ENCODE results near the gene OSBPL5. TPM values are rescaled to one million over a fixed set of nuclear protein-coding genes. Genes with fewer than 3 reads are reported as not detected.

The OSBPL5 gene
- polyA plus RNA-seq, 3 donors = 19.9 to 25.6 (median 25.1) TPM

DNA sequence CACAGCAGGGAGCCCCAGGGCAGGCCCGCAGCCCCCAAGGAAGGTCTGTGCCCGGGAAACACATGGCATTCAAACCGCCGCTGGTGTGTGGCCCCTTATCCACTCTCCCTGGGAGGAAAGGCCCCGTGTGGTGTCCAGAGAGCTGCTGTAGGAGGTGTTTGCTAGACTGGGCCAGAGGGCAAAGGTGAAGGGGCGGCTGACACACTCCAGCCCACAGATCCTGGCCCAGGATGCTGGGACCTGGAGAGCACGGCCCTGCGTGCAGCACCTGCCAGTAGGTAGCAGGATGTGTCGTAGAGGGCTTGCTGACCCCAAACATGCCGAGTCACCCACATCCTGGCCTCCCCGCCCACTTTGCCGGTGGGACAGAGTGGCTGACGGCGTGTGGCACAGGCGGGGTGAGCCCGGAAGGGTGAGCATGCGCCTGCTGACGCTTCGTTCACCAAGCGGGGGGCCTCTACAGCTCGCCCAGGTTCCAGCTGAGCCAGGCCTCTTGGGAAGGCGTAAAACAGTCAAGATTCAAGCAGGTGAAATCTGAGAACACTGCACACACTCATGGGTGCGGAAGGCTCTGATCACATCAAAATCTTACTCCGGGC, 11.0 kb downstream of the OSBPL5 start:
- DNase-seq = no peak

DNA sequence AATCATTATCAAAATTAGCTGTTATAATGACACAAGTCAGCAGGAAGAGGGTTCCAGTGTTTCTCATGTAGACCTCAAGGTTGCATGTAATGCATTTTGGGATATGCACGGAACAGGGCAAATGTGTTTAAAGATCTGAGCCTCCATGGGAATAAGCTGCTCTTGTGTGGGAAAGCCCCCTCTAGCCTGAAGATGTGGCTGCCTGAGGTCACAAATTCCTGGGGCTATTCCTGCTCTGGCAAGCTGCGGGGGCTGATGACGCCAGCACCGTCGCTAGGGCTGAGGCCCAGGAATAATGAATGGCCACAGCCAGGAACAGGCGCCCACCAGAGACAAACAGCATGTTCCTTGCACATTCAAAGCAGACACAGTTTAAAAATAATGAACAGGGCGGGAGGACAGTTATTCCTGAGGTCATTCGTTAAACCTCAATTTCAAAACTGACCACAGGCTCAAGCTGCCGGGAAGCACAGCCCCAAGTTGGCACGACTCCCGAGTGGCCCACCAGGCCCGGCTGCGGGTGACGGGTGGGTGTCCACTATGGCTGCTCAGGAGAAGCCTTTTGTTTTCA, 11.7 kb downstream of the OSBPL5 start:
- DNase-seq = no peak

DNA sequence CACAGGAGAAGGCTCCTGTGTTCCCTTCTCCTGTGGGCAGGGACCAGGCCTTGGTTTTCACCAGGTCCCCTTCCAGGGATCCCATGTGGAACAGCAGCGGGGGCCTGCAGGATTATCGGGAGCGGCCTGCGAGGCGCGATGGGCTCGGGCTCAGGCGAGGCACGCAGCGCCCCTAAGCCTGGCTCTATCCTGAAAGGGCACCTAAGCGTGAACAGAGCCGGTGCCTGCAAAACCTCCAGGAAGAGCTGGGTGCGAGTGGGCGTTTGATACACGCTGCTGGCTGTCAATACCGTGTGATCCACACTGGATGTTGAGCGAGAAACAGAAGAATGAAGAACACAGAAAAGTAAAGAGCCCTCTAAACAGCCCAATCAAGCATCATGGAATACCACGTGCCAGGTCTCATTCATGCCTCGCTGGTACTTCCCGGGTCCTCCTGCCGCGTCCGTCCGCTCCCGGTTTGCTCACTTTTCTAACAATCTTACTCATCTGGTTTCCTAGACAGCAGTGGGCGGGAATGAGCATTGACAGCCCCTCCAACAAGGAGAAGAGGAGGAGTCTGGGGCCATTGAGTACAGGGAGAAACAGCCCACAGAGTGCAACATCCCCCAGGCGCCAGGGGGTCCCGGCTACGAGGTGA, 12.5 kb downstream of the OSBPL5 start:
- no peak for DNase-seq

- no peak for DNase-seq
These were observed 14.4 kb downstream of the OSBPL5 start for GRCh38 chr11:3150726-3151125.

DNA sequence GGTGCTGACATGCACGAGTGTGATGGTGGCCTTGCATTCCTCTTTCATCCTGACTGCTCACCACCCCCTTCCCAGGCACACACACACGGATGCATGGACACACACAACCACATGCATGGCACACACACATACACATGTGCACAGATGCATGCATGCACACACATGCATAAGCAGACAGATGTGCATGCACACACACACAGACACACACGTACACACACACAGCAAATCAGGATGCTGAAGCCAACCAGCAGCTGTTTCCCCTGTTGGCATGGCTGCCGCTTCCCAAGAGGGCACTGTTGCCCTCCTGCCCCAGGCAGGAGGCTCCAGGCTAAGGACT, 15.3 kb downstream of the OSBPL5 start:
- DNase-seq = no peak

GRCh38 chr11:3148990-3149851, 15.9 kb downstream of the OSBPL5 start:
- DNase-seq = no peak

DNA sequence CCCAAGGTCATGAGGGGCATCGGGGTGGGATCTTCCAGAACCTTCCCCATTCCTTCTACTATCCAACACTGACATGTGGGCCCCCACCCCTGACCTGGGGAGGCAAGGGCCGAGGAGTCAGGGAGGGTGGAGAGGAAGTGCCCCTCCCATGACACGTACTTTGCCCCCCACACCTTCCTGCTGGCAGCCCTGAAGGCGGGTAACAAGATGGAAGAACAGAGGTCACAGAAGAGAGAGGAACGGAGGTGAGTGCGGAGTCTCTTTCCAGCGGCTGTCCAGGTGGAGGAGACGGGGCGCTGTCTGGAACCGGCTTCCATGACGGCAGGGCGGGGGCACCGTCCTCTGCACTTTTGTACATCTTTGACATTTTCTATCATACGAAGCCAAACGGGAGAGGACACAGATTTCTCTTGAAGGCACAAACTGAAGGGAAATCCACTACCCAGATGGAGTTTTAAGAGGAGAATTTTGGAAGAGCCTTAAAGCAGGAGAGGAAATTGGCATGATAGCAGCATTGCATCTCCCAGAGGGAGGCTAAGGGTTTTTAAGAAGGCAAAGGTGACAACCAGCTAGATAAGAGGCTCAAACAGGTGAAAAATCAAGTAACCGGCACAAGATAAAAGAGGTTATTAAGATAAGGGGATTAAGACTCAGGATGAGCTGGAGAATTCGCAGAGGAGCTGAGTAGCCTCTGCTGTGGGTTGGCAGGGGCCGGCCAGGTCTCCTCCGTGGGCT, 16.7 kb downstream of the OSBPL5 start:
- no peak for DNase-seq

DNA sequence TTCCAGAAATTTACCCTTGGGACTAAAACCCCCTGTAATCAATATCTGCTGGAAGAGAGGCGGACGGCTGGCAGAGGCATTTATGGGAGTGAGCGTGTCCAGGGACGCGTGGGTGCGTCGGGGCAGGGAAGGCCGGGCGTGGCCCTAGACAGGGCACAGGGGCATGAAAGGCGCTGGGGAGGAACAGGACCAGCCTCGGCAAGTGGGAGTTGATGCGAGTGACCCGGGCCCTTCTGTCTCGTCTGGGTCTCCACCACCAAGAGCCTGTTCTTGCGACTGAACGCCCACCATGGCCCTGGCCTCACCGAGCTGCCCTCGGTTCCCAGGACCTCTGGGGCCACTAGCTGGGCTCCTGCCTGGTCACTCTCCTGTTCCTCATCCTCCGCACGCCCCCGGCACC, 17.5 kb downstream of the OSBPL5 start:
- DNase-seq = no peak

DNA sequence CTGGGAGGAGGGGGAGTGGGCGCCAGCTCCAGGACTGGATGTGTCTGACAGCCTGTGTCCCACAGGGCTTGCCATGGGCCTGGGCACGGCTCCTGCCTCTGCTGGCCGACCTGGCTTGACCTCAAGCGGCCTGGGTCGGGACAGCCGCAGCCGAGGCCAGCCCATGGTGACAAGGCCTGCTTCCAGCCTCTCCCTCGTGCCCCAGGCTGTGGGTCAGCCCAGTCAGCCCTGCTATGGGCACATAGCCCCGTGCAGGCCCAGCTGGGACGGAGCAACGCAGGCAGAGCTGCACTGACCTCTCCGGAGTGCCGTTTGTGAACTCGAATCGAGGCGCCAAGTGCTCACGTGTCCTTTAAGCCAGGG, 17.9 kb downstream of the OSBPL5 start:
- DNase-seq = no peak

DNA sequence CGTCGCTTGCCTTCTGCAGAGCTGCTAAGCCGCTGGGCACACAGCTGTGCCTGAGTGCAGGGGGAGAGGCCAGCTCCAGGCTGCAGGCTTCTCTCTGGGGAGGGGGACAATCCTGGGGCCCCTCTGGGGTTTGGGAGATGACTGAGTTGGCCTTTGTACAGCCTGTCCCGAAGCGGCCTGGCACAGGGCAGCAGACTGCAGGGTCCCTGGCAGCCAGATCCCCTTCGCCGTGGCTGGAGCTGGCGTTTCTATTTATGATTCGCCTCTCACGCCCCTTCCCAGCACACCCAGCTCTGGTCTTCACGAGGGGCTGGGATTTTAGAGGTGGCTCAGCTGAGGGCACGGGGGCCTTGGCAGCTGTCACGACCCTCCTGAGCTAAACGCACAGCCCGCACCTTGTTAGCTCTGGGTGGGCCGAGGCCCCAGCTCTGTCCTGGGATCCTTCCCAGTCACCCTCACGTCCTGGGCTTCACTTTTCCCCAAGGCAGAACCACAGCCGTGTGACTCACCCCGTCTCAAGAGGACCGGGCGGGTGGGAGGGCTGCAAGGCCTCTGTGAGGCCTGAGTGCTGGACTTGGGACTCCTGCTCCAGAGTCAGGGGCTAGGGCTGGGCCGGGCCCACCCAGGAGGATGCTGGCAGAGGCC, 18.4 kb downstream of the OSBPL5 start:
- no peak for DNase-seq

GRCh38 chr11:3145206-3145520, 19.9 kb downstream of the OSBPL5 start:
- no peak for DNase-seq

- DNase-seq = no peak
These were observed 20.6 kb downstream of the OSBPL5 start for GRCh38 chr11:3144296-3145205.

- DNase-seq = no peak
These were observed 21.8 kb downstream of the OSBPL5 start for GRCh38 chr11:3143136-3143880.

DNA sequence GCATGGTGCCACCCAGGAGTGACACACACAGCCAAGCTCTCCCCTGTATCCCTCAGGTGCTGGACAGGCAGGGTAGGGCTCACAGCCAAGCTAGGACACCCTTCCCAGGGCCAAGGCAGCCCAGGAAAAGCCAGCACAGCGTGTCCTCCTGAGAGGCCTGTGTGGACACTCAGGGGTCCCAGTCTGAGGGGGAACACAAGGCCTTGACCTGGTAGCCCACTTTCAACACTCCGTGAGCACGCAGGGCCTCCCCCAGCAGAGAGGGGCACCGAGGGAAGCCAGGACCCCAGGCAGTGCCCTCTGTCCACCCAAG, 24.9 kb downstream of the OSBPL5 start:
- DNase-seq = no peak

DNA sequence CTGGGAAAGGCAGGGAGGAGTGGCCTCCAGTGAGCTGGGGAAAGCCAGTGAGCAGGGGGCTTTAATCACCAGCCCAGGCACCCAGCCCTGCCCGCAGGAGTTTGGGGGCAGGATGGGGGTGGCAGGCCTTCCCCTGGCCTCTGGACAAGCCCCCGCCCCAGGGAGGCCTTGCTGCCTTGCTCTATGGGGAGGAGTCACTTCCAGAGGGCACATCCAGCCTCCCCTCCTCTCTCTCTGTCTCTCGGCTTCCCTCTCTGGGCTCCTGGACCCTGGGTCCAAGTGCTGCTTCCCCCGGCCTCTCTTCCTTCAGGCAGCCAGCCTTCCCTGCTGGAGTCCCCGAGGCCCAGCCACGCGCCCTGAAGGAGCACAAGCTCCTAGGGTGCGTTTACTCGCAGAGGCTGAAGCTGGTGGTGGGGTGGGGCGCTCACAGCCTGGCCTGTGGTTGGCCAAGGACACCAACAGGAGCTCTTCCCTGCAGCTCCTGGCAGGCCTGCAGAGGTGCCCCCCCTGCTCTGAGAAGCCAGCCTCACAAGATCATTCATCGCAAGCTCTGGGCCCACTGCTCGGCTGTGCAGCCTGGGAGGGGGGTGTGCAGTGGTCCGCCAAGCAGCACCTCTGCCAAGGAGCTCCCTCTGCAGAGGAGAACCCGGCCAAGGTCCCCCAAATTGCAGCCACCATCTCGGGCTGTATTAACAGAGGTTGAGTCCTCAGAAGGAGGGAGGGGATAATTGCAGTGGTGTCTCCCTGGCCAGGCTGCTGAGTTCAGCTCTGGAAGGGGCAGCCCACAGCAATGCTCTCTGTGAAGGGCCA, 25.4 kb downstream of the OSBPL5 start:
- no peak for DNase-seq

DNA sequence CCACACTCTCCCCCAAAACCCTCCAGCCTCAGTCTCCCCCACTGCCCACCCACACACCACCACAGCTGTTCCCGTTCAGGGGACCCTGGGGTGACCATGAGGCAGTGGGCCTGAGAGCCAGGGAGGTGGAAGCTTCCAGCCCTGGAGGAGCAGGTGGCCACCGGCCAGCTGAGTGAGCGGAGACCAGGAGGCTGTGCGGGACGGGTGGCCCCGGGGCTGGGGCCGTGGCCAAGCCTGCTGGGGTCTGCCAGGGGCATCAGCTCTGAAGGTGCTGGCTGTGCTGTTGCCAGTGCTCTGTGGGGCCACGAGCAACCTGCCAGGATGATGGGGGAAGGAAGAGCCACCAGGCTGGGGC, 26.0 kb downstream of the OSBPL5 start:
- no peak for DNase-seq

GRCh38 chr11:3138178-3139085, 26.7 kb downstream of the OSBPL5 start:
- DNase-seq = no peak

- DNase-seq = no peak
These were observed 27.5 kb downstream of the OSBPL5 start for GRCh38 chr11:3137486-3138177.
